GM06990 (cell line): ENCODE results near the gene AOX1.

Experiments
- DNase-seq: peaks from one replicate; pipeline ENCODE4 v3.0.0-alpha.2; 2011; ENCODE audit not compliant: insufficient read length; ENCODE audit errors: extremely low read depth
- H3K27me3 ChIP-seq: replicated peaks from 2 replicates; pipeline ENCODE4 v1.6.0; 2011; ENCODE audit warnings: low read length; ENCODE audit not compliant: control insufficient read depth, insufficient read depth
- H3K36me3 ChIP-seq: 2 replicates; pipeline ENCODE4 v1.5.1; 2011; ENCODE audit warnings: low read length; ENCODE audit not compliant: control insufficient read depth, insufficient read depth
- H3K4me3 ChIP-seq: replicated peaks from 2 replicates; pipeline ENCODE4 v1.5.1; 2011; ENCODE audit warnings: low read depth, mild to moderate bottlenecking, control low read depth, low read length
- CTCF ChIP-seq: IDR thresholded peaks from 2 replicates; pipeline ENCODE4 v1.5.1; 2011; ENCODE audit warnings: low read length, control low read depth, mild to moderate bottlenecking, inconsistent platforms; ENCODE audit not compliant: insufficient read depth, poor library complexity, severe bottlenecking

AOX1 gene

GRCh38 chr2:200674837-200675236, 89.0 kb downstream of the AOX1 start:
- TF ChIP-seq CTCF: no peak

GRCh38 chr2:200677171-200677570, 91.4 kb downstream of the AOX1 start:
- no peak for TF ChIP-seq CTCF
- Histone ChIP-seq H3K4me3 (no peak overlapping the region), H3K36me3 (no peaks in the 10 kb centered on the region), H3K27me3 (no peaks in the 10 kb centered on the region; the same call in 1 of the 2 replicates)
- DNase-seq: no peak

More at GRCh38 chr2:200674837-200675236, 89.0 kb downstream of the AOX1 start:
- Histone ChIP-seq H3K36me3 (no peaks in the 10 kb centered on the region), H3K4me3 (no peak overlapping the region), H3K27me3 (no peaks in the 10 kb centered on the region; the same call in 1 of the 2 replicates)
- no peak for DNase-seq

- no peaks in the 10 kb centered on the region for H3K36me3 ChIP-seq
- no peaks in the 10 kb centered on the region; the same call in 1 of the 2 replicates for H3K27me3 ChIP-seq
- no peak for DNase-seq
- no peak for TF ChIP-seq CTCF
- H3K4me3 ChIP-seq: no peak overlapping the region
These were observed 92.1 kb downstream of the AOX1 start for GRCh38 chr2:200677721-200678532.

- TF ChIP-seq CTCF: no peak
- no peak for DNase-seq
- H3K27me3 ChIP-seq: no peaks in the 10 kb centered on the region; the same call in 1 of the 2 replicates
- no peak overlapping the region for H3K4me3 ChIP-seq
- H3K36me3 ChIP-seq: no peaks in the 10 kb centered on the region
These were observed 93.3 kb downstream of the AOX1 start for GRCh38 chr2:200679127-200679526.

GRCh38 chr2:200679535-200679934, 93.7 kb downstream of the AOX1 start:
- DNase-seq: no peak
- Histone ChIP-seq H3K4me3 (no peak overlapping the region), H3K27me3 (no peaks in the 10 kb centered on the region), H3K36me3 (no peaks in the 10 kb centered on the region)
- TF ChIP-seq CTCF: no peak
